ENCODE measurements around the gene AOPEP.

The AOPEP gene

GRCh38 chr9:95007226-95007869 lies 280.8 kb downstream of the AOPEP start:
- peak overlapping the region; percentile 80 for H3K4me3 ChIP-seq (replicated peaks; ENCODE audit: low read depth, low read length)
- DNase-seq (ENCODE audit: extremely low read depth, low read depth): no peak
- no peak for TF ChIP-seq CTCF (IDR thresholded peaks at IDR 0.05; ENCODE audit: low read depth, low read length, missing control alignments)

DNA sequence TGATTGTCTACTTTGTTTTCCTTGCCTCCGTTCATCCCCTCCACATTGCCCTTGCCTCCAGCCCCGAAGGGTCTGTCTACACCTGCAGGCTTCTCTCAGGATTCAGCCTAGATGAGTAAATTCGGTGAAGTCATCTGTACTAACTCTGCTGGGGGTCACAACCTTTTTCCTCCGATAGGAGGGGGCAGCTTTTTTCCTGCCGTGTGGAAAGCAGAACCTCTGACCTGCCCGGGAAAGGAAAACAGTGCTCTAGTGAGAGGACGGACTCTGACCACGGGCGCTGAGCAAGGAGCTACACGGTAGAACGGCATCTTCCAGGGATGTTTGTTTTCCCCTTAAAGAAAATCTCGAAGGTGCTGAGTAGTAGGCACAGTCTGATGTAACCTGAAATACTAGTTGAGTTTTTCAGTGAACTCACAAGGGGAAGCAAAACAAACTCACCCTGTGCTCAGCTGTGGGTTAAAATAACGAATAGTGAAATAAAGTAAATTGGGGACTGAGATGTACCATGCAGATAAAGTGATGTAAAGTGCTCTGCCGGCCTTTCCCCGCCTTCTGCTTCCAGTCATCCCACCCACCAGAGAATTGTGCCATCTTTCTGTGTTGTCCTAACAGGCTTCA lies 281.8 kb downstream of the AOPEP start:
- no peak for DNase-seq (ENCODE audit: extremely low read depth, low read depth)
- peak overlapping the region; percentile 80 for H3K4me3 ChIP-seq (replicated peaks; ENCODE audit: low read depth, low read length)
- TF ChIP-seq CTCF (IDR thresholded peaks at IDR 0.05; ENCODE audit: low read depth, low read length, missing control alignments): no peak

DNA sequence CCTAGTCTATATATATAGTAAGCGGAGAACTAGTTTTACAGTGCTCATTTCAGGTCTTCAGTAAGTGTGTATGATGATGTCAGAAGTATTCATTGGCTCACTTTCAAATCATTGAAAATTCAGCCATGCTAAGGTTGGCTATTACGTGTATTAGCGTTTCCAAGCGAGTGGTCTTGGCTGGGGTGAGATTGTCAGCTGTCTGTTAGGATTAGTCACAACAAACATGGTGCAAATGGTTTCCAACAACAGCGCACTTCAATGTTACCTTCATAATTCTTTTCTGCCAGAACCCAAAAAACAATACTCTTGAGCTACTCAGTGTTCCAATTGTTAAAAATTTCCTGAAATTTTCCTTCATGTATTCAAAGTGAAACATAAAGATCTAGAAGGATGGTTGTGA lies 283.0 kb downstream of the AOPEP start:
- H3K4me3 ChIP-seq (replicated peaks; ENCODE audit: low read depth, low read length): no peak overlapping the region
- no peak for TF ChIP-seq CTCF (IDR thresholded peaks at IDR 0.05; ENCODE audit: low read depth, low read length, missing control alignments)
- no peak for DNase-seq (ENCODE audit: extremely low read depth, low read depth)

- no peak overlapping the region for H3K4me3 ChIP-seq (replicated peaks; ENCODE audit: low read depth, low read length)
- no peak for DNase-seq (ENCODE audit: extremely low read depth, low read depth)
- TF ChIP-seq CTCF (IDR thresholded peaks at IDR 0.05; ENCODE audit: low read depth, low read length, missing control alignments): no peak
These were observed 283.9 kb downstream of the AOPEP start for GRCh38 chr9:95010431-95010838.

DNA sequence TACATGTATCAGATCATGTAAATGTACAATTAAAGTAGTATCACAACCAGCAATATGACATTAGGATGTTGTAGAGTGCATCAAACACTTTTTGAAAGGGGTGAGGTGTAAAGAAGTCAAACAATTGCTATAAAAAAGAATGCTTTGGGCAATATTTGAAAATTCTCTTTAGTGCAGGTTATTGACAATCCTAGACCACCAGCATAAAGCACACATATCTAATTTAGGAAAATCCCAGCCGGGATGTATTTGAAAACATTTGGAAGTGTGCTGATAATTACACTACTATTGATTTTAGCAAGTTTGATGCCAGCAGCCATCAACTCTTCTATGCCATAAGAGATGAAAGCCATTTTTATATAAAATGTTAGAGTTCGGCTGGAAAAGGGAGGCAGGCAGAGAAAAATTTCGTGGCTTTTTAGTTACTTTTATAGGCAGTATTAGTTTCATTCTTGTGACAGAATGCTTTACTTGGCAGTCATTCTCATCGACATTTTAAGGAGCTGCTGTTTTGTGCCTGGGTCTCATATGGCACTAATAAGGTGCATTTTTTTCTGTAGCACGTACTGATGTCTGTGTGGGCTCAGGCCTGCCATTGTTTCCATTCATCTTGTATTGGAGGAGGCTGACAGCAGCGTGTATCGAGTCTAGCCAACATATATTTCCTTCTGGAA lies 285.7 kb downstream of the AOPEP start:
- no peak overlapping the region for H3K4me3 ChIP-seq (replicated peaks; ENCODE audit: low read depth, low read length)
- DNase-seq (ENCODE audit: extremely low read depth, low read depth): no peak
- TF ChIP-seq CTCF (IDR thresholded peaks at IDR 0.05; ENCODE audit: low read depth, low read length, missing control alignments): no peak

- no peak overlapping the region for H3K4me3 ChIP-seq (replicated peaks; ENCODE audit: low read depth, low read length)
- TF ChIP-seq CTCF (IDR thresholded peaks at IDR 0.05; ENCODE audit: low read depth, low read length, missing control alignments): no peak
- no peak for DNase-seq (ENCODE audit: extremely low read depth, low read depth)
These were observed 286.4 kb downstream of the AOPEP start for GRCh38 chr9:95012902-95013301.

Measured in HFF-Myc (cell line).